Right cardiac atrium (tissue), 5 donors: ENCODE data around the gene ME3. TPM values are rescaled to one million over a fixed set of nuclear protein-coding genes. Genes with fewer than 3 reads are reported as not detected.

Experiments used
- ATAC-seq, 2 donors: fragments of 200-7000 bp; cut with Tn5 transposase; one replicate each; pipeline versions ENCODE4 v1.8.0 to v1.9.1; 2020; ENCODE audit warnings: moderate library complexity in 2 of 2, mild to moderate bottlenecking in 1 of 2
- DNase-seq, 3 donors: peaks; one replicate each; pipeline ENCODE4 v3.0.0-alpha.2; 2020
- H3K27ac ChIP-seq: one replicate; pipeline ENCODE4 v1.5.1; 2013; ENCODE audit warnings: mild to moderate bottlenecking, low read length, control low read depth, moderate library complexity
- H3K27me3 ChIP-seq: one replicate; pipeline ENCODE4 v1.6.1; 2013; ENCODE audit not compliant: control insufficient read depth, insufficient read depth
- H3K4me1 ChIP-seq: one replicate; pipeline ENCODE4 v1.6.1; 2013; ENCODE audit warnings: low read length; ENCODE audit not compliant: control insufficient read depth, insufficient read depth
- H3K4me3 ChIP-seq: one replicate; pipeline ENCODE4 v1.5.1; 2013; ENCODE audit warnings: low read length, control low read depth
- H3K9me3 ChIP-seq: one replicate; pipeline ENCODE4 v1.6.1; 2013; ENCODE audit warnings: low read length; ENCODE audit not compliant: control insufficient read depth
- WGBS: extraction: QIAGEN DNeasy Blood & Tissue Kit; methylation state at CpG from one replicate; pipeline ENCODE4 v1.1.7; 2013; 5-methylcytosine and 5-hydroxymethylcytosine counted together
- intact Hi-C, 4 donors: fragments of 100-400 bp; cut with DNase I; formaldehyde crosslinking; loops; one replicate each; pipeline versions ENCODE4 v1.11.0 to v1.14.0; 2022 to 2023
- polyA plus RNA-seq: library from polyadenylated mRNA; stranded (reverse); fragments of 200-250 nt; gene quantifications from one replicate; pipeline ENCODE4 v1.2.3, GENCODE V29; 2013
- total RNA-seq, 4 donors: library from RNA; stranded (reverse); fragmentation: NEBNext Ultra II Directional; extraction: Animal tissue kit (Norgen Biotek cat#: 25700); gene quantifications; one replicate each; pipeline ENCODE4 v1.2.1, GENCODE V29; 2021
- donor health status: healthy with polysubstance abuse.
- donor health status: DM: no; HTN: yes; CAD: no.
- donor health status: DM: no; HTN: no; CAD: no.
- donor health status: DM: no; HTN: yes; CAD: no; lungs with severe emphysema.
- donor health status: DM: yes; HTN: yes; CAD: no.

The ME3 gene
- total and polyA plus RNA-seq, 5 donors: 20.8 to 24.0 (median 23.6) TPM

DNA sequence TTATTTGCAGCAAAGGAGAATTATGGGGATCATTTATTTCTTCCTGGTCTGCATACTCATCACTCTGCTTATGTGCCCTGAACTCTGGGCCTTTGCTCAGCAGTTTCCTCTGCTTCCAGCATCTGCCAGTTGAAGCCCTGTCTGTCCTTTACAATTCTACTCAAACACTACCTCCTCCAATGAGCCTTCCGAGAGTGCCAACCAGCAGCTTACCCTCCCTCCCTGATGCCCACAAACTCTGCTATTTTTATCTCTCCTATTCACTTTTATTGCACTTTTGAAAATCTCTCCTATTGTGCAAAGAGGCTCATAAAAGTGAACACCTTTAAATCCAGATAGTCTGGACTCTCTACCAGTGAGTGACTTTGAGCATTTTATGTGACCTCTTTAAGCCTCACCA, 3.6 kb upstream of the ME3 start:
- no peaks in the 10 kb centered on the region for H3K9me3 ChIP-seq
- no peak for DNase-seq
- ATAC-seq: no peak
- intact Hi-C loops: loop anchor here in 1 of 4 donors (10.0 kb wide), 1 partner anchor 129 kb away; the partner anchor contains the start of gene PRSS23
- peaks cover 10% of the 10 kb centered on the region for H3K4me1 ChIP-seq
- H3K27ac ChIP-seq: no peak overlapping the region
- H3K4me3 ChIP-seq: no peak overlapping the region
- 73% methylated on average over 1 of the region's 1 CpG for WGBS
- no peaks in the 10 kb centered on the region for H3K27me3 ChIP-seq

DNA sequence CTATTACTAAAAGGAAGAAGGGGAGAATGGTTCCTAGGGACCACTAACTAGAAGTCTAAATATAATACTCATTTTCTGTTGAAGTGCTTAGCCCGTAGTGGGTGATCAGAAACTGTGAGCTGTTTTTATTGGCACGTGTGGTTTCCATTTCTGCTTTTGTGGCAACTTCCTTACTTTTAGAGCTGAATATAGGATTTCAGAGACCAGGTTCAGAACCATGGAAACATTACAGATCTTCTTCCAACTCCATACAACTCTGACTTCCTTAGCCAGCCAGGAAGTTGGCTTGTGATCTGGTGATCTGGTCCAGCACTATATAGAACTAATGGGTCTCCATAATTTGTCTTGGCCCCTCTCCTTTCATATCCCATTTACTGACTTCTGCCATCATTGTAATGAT, 2.6 kb upstream of the ME3 start:
- no peaks in the 10 kb centered on the region for H3K27me3 ChIP-seq
- intact Hi-C loops: loop anchor here in 1 of 4 donors (10.0 kb wide), 1 partner anchor 130 kb away; the partner anchor contains the start of gene PRSS23
- 43% methylated on average over 2 of the region's 2 CpGs for WGBS
- no peak overlapping the region for H3K27ac ChIP-seq
- no peaks in the 10 kb centered on the region for H3K9me3 ChIP-seq
- no peak overlapping the region for H3K4me3 ChIP-seq
- H3K4me1 ChIP-seq: peaks cover 7% of the 10 kb centered on the region
- DNase-seq (no peak), ATAC-seq (no peak)

DNA sequence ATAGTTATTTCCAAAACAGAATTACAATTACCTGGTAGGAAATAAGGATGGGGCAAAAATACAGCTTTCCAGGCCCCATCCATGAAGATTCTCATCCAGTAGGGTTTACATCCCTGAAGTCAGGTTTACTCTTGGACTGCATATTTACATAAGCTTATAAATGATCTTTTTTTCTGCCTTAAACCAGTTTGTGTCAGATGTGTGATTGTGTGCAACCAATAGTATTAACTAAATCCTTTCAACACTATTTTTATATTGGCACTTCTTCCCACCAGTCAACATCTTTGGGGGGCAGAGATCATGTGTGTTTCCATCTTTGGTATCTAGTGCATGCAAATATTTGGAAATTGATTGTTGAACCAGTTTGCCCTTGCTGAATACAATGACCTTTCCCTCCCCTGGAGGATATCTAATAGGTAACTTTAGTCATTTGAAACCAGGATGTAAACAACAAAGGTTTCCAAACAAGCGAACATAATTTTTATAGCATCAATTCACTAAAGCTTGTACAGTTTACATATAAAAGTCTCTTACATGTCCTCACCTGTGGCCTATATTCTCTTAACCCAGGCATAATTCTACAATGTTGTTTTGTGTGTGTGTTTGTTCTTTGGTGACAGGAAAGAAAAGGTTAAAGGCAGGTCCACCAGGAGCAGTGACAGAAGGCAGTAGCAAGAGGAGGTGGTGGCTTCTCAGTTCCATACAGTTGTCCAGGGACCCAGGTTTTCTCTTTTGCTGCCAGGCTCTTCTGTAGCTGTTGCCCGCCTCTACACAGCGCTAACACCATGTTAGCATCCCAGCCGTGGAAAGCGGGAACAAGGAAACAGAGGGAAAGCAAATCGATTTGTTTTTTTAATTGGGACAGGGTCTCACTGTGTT, 1.7 kb upstream of the ME3 start:
- no peak overlapping the region for H3K27ac ChIP-seq
- no peak for ATAC-seq
- no peak for DNase-seq
- whole genome bisulfite sequencing: 90% methylated on average over 6 of the region's 6 CpGs
- peaks cover 7% of the 10 kb centered on the region for H3K4me1 ChIP-seq
- no peak overlapping the region for H3K4me3 ChIP-seq
- no peaks in the 10 kb centered on the region for H3K9me3 ChIP-seq
- no peaks in the 10 kb centered on the region for H3K27me3 ChIP-seq
- intact Hi-C loops: loop anchor here in 2 of 4 donors (5.0 to 10.0 kb wide), 2 partner anchors 128 to 131 kb away; partner anchors contain the start of gene PRSS23 (in 2 of the 2)

DNA sequence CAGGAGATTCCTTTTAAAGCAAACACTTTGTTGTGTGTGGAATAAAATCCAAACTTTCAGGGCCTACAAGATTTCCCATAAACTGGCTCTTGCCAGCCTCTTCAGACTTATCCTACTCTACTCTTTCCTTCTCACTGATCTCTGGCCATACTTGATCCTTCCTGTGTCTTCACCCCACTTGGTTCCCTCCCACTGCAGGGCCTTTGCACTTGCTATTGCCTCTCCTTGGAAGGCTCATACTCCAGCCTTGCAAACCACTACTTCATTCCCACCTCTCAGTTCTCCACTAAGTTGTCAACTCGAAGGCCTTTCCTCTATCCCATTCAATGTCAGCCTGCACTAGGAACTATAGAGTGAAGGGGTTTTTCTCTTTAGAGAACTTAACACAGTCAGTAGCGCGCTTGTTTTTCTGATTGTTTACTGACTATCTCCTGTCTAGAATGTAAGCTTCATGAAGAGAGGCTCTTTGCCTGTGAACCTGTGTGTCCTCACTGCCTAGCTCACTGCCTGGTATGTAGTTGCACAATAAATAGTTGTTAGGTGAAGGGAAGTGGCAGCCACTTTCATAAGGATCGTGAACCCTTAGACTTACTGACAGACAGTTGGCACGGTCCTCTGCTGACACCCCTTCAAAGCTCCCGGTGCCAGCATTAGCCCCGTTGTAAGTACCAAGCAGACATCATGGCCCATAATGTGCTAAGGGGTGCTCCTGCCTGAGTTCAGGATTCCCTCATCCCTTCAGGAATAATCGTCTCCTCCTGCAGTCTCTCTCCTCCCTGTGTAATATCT, 833 bp upstream of the ME3 start:
- DNase-seq: no peak
- no peak for ATAC-seq
- H3K27ac ChIP-seq: peak overlapping the region; percentile 62
- H3K9me3 ChIP-seq: no peaks in the 10 kb centered on the region
- no peaks in the 10 kb centered on the region for H3K27me3 ChIP-seq
- peaks cover 5% of the 10 kb centered on the region for H3K4me1 ChIP-seq
- intact Hi-C loops: loop anchor here in 2 of 4 donors (5.0 to 10.0 kb wide), 2 partner anchors 129 to 132 kb away; partner anchors contain the start of gene PRSS23 (in 2 of the 2)
- WGBS: 80% methylated on average over 8 of the region's 8 CpGs
- no peak overlapping the region for H3K4me3 ChIP-seq

DNA sequence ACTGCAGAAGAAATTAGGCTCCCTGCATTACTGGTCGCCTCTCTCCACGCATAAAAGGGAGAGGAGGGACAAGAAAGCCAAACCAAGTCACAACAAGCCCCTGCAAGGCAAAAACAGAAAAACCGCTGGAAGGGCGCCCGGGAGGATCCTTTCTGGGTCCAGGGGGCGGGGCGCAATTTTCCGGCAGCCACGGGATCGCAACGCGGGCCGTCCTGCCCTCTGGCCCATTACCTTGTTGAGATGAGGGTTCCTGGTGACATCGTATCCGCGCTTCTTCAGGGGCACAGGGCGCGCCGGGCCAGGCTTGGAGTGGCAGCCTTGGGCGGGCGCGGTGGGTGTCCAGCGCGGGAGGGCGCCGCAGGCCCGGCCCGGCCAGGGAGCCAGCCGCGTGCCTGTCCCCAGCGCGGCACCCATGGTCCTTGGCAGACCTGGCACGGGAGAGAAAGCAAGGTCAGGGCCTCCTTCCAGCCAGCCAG, 847 bp downstream of the ME3 start:
- Histone ChIP-seq H3K4me3 (peak overlapping the region; percentile 58), H3K27ac (peak overlapping the region; percentile 89), H3K9me3 (no peaks in the 10 kb centered on the region), H3K4me1 (peaks cover 3% of the 10 kb centered on the region), H3K27me3 (no peaks in the 10 kb centered on the region)
- WGBS: under 1% methylated on average over 33 of the region's 33 CpGs
- peak; percentile 83 to 94 (median 91) for DNase-seq
- intact Hi-C loops: loop anchor here in 2 of 4 donors (5.0 to 10.0 kb wide), 2 partner anchors 131 to 133 kb away; partner anchors contain the start of gene PRSS23 (in 2 of the 2)
- ATAC-seq: peak; percentile 77 to 78

DNA sequence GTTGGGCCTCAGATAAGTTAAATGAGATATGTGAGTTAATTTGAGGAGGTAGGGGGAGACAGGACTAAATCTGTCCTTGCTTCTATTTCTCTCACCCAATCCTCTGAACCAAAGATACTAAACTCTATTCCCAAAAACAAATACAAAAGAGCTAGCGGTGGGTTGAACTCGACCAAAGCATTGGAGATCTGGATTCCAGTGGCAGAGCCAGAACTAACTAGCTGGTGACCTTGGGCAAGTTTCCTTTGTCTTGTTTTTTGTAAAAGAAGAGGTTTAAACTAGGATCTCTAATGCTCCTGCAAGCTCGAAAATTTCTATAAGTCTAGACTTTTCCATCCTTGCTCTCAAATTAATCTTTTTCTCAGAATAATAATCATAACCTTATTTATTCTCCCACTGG, 1.5 kb downstream of the ME3 start:
- peak overlapping the region; percentile 58 for H3K4me3 ChIP-seq
- DNase-seq (no peak), ATAC-seq (no peak)
- no peaks in the 10 kb centered on the region for H3K27me3 ChIP-seq
- peaks cover 3% of the 10 kb centered on the region for H3K4me1 ChIP-seq
- no peaks in the 10 kb centered on the region for H3K9me3 ChIP-seq
- intact Hi-C loops: loop anchor here in 2 of 4 donors (5.0 to 10.0 kb wide), 2 partner anchors 131 to 134 kb away; partner anchors contain the start of gene PRSS23 (in 2 of the 2)
- H3K27ac ChIP-seq: no peak overlapping the region
- 58% methylated on average over 3 of the region's 3 CpGs for WGBS

- Histone ChIP-seq H3K27ac (peak overlapping the region; percentile 55), H3K27me3 (no peaks in the 10 kb centered on the region), H3K4me1 (peaks cover 3% of the 10 kb centered on the region), H3K4me3 (peak overlapping the region; percentile 17), H3K9me3 (no peaks in the 10 kb centered on the region)
- ATAC-seq: no peak
- whole genome bisulfite sequencing: 59% methylated on average over 5 of the region's 5 CpGs
- no peak for DNase-seq
- intact Hi-C loops: loop anchor here in 2 of 4 donors (5.0 to 10.0 kb wide), 2 partner anchors 132 to 135 kb away; partner anchors contain the start of gene PRSS23 (in 2 of the 2)
Observed at GRCh38 chr11:86670181-86670580, 2.2 kb downstream of the ME3 start.

DNA sequence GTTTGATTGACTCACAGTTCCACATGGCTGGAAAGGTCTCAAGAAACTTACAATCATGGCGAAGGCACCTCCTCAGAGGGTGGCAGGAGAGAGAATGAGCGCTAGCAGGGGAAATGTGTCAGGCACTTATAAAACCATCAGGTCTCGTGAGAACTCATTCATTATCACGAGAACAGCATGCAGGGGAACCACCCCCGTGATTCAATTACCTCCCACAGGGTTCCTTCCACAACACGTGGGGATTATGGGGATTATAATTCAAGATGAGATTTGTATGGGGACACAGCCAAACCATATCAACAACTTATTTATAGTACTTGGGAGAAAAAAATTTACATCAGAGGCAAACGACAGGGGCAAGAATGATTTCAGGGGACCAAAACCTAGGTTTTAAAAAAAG, 3.0 kb downstream of the ME3 start:
- Histone ChIP-seq H3K4me1 (peaks cover 3% of the 10 kb centered on the region), H3K27ac (no peak overlapping the region), H3K4me3 (no peak overlapping the region), H3K27me3 (no peaks in the 10 kb centered on the region), H3K9me3 (no peaks in the 10 kb centered on the region)
- DNase-seq: no peak
- no peak for ATAC-seq
- 55% methylated on average over 7 of the region's 7 CpGs for WGBS
- intact Hi-C loops: no loop called here

DNA sequence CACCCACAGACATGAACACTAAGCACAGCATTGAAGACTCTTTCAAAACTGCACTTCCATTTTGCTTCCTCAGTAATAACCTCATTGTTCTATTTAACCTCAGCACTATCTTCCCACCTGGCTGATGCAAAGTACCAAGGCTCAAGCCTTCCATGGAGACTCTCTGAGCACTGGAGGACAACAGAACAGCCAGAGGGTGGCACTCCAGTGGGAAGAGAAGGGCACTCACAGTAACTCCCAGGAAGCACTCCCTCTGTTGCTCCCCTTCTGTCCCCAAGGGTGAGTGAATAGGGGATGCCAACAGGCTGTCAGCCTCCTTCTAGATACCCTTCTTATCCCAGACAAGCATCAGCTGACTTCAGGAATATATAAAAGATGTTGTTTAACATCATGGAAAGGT, 3.5 kb downstream of the ME3 start:
- ATAC-seq (no peak), DNase-seq (no peak)
- Histone ChIP-seq H3K27me3 (no peaks in the 10 kb centered on the region), H3K4me3 (no peak overlapping the region), H3K4me1 (peaks cover 3% of the 10 kb centered on the region), H3K27ac (no peak overlapping the region), H3K9me3 (no peaks in the 10 kb centered on the region)
- intact Hi-C loops: no loop called here

DNA sequence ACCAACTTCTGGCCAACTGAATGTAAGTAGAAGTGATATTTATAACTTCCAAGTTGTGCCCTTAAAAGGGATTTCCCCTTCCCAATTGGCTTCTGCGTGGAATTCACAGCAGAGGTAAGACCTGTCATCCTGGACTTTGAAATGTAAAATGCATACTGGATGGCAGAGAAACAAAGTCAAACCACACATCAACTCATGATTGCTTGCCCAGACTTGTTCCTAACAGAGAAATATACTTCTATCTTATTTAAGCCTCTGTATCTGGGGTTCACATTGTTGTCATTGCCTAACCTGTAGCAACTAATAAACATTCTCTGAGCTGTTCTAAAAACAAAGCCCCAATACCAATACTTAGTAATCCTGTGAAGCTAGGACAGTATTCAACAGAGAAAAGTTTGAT, 6.2 kb downstream of the ME3 start:
- Histone ChIP-seq H3K4me1 (no peaks in the 10 kb centered on the region), H3K9me3 (no peaks in the 10 kb centered on the region), H3K27ac (no peak overlapping the region), H3K4me3 (no peak overlapping the region), H3K27me3 (no peaks in the 10 kb centered on the region)
- 66% methylated on average over 1 of the region's 1 CpG for WGBS
- intact Hi-C loops: no loop called here
- DNase-seq (no peak), ATAC-seq (no peak)
